Mucosa of descending colon (tissue), 3 donors: ENCODE measurements around the gene MAGI1. TPM values are rescaled to one million over a fixed set of nuclear protein-coding genes. Genes with fewer than 3 reads are reported as not detected.

Experiments used
- ATAC-seq: fragments of 200-7000 bp; cut with Tn5 transposase; one replicate; pipeline ENCODE4 v1.9.1; 2020; ENCODE audit warnings: mild to moderate bottlenecking, moderate library complexity
- DNase-seq, 3 donors: peaks; one replicate each; pipeline ENCODE4 v3.0.0-alpha.2; 2020
- H3K36me3 ChIP-seq: fragments of 200-600 bp; one replicate; pipeline ENCODE4 v1.8.0; 2021; ENCODE audit warnings: low read depth, mild to moderate bottlenecking
- H3K4me1 ChIP-seq: fragments of 200-600 bp; one replicate; pipeline ENCODE4 v1.8.0; 2021; ENCODE audit warnings: low read depth, mild to moderate bottlenecking
- H3K4me3 ChIP-seq: fragments of 200-600 bp; one replicate; pipeline ENCODE4 v1.8.0; 2021; ENCODE audit warnings: mild to moderate bottlenecking
- H3K9me3 ChIP-seq: fragments of 200-600 bp; one replicate; pipeline ENCODE4 v1.8.0; 2021; ENCODE audit warnings: mild to moderate bottlenecking
- CTCF ChIP-seq: fragments of 200-600 bp; IDR thresholded peaks from one replicate; pipeline ENCODE4 v1.8.0; 2022; ENCODE audit warnings: antibody characterized with exemption, mild to moderate bottlenecking
- intact Hi-C, 2 donors: fragments of 100-400 bp; cut with DNase I in 1 of 2; cut with micrococcal nuclease in 1 of 2; formaldehyde crosslinking; loops; one replicate each; pipeline versions ENCODE4 v1.11.0 to v1.11.1; 2022; cut with DNase I, micrococcal nuclease
- total RNA-seq, 3 donors: library from RNA; stranded (reverse); fragmentation: NEBNext Ultra II Directional in 2 of 3; extraction: Animal tissue kit (Norgen Biotek cat#: 25700) in 2 of 3; gene quantifications; one replicate each; pipeline versions ENCODE4 v1.2.1 to v1.2.4, GENCODE V29; 2021 to 2023
- donor health status: DM: no; HTN: no; CAD: no; lungs with moderate emphysema.
- donor health status: DM: no; HTN: no; CAD: no.
- donor health status: DM: no; HTN: yes; CAD: no.

MAGI1 gene
- total RNA-seq, 3 donors from 2014 or later = 41.9 to 59.6 (median 45.6) TPM

- no peak for TF ChIP-seq CTCF
- no peaks in the 10 kb centered on the region for H3K4me1 ChIP-seq
- ATAC-seq = no peak
- no peak for DNase-seq
- no peak overlapping the region for H3K4me3 ChIP-seq
- no peaks in the 10 kb centered on the region for H3K36me3 ChIP-seq
- no peaks in the 10 kb centered on the region for H3K9me3 ChIP-seq
- intact Hi-C loops = no loop called here
Measured at GRCh38 chr3:65716071-65716751, 322.5 kb downstream of the MAGI1 start.

- H3K36me3 ChIP-seq = no peaks in the 10 kb centered on the region
- no peaks in the 10 kb centered on the region for H3K9me3 ChIP-seq
- H3K4me1 ChIP-seq = no peaks in the 10 kb centered on the region
- no peak for DNase-seq
- ATAC-seq = no peak
- no peak for TF ChIP-seq CTCF
- intact Hi-C loops = no loop called here
- H3K4me3 ChIP-seq = no peak overlapping the region
Measured at GRCh38 chr3:65714134-65714533, 324.6 kb downstream of the MAGI1 start.

GRCh38 chr3:65713016-65713415 is 325.7 kb downstream of the MAGI1 start:
- intact Hi-C loops = no loop called here
- H3K36me3 ChIP-seq = no peaks in the 10 kb centered on the region
- ATAC-seq (no peak), DNase-seq (no peak)
- no peak for TF ChIP-seq CTCF
- H3K4me3 ChIP-seq = no peak overlapping the region
- no peaks in the 10 kb centered on the region for H3K9me3 ChIP-seq
- H3K4me1 ChIP-seq = no peaks in the 10 kb centered on the region

- no peak for DNase-seq
Measured at GRCh38 chr3:65712140-65712539, 326.6 kb downstream of the MAGI1 start.

GRCh38 chr3:65706776-65707568 is 331.7 kb downstream of the MAGI1 start:
- Histone ChIP-seq H3K9me3 (no peaks in the 10 kb centered on the region), H3K4me1 (no peaks in the 10 kb centered on the region), H3K36me3 (no peaks in the 10 kb centered on the region), H3K4me3 (no peak overlapping the region)
- DNase-seq = no peak
- intact Hi-C loops = no loop called here
- ATAC-seq = no peak
- TF ChIP-seq CTCF = no peak

More at GRCh38 chr3:65712140-65712539, 326.6 kb downstream of the MAGI1 start:
- H3K4me3 ChIP-seq = no peak overlapping the region
- TF ChIP-seq CTCF = no peak
- no peaks in the 10 kb centered on the region for H3K9me3 ChIP-seq
- ATAC-seq = no peak
- intact Hi-C loops = no loop called here
- no peaks in the 10 kb centered on the region for H3K36me3 ChIP-seq
- no peaks in the 10 kb centered on the region for H3K4me1 ChIP-seq
